Activated T-helper 9 cell treated with anti-CD3 and anti-CD28 coated beads, Interleukin-2, amount 50 U/mL, for 16 hours (primary cell): ENCODE measurements around the gene NPY4R.
"Not testable (repeated sequence)": the region's sequence is repeated elsewhere in the genome, so short reads cannot be mapped to it uniquely, and the experiment has no call there.

ENCODE experiments used
- DNase-seq: peaks from one replicate; pipeline ENCODE4 v3.0.0-alpha.2; 2020; ENCODE audit warnings: low read depth

The NPY4R gene, protein sequence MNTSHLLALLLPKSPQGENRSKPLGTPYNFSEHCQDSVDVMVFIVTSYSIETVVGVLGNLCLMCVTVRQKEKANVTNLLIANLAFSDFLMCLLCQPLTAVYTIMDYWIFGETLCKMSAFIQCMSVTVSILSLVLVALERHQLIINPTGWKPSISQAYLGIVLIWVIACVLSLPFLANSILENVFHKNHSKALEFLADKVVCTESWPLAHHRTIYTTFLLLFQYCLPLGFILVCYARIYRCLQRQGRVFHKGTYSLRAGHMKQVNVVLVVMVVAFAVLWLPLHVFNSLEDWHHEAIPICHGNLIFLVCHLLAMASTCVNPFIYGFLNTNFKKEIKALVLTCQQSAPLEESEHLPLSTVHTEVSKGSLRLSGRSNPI

DNA sequence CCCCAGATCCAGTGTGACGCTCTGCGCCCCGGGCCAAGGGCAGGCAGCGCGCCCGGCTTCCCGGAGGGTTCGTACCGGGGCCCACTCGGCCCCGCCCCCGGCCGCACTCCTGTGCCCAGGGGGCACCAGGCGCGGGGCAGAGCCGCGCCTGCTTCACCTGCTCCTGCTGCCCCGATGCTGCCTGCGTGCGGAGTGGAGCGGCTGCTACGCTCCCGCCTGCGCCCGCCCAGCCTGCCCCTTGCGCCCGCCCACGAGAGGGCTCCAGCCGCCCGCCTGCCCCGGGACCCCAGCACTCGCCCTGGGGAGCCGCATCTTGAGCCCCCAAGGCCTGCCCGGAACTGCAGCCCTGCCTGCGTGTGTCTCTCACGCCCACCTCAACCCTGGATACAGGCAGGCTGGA, at the start of gene NPY4R:
NPY4R (minus strand) TSS at position 194 of the 400 bp plus-strand sequence. CDS start 3,323 bp downstream, outside the sequence.
- DNase-seq: not testable (repeated sequence)

DNA sequence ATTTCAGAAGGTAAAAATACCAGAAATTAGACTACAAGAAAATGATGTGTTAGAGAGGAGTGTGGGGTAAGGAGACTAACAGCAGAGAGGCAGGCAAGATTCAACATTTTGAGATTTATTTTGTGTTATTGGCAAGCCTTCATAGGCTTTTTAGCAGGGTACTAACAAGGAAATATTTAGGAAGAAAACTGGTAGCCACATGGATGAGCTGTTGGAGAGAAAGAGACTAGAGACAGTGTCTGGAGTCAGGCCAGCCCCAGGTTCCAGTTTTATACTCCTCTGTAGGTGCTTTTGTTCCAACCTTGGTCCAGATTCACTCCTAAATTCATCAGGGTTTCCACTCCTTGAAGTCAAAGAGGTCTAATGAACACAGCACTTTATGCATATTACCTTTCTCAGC, 49.6 kb upstream of the NPY4R start:
- DNase-seq: no peak

DNA sequence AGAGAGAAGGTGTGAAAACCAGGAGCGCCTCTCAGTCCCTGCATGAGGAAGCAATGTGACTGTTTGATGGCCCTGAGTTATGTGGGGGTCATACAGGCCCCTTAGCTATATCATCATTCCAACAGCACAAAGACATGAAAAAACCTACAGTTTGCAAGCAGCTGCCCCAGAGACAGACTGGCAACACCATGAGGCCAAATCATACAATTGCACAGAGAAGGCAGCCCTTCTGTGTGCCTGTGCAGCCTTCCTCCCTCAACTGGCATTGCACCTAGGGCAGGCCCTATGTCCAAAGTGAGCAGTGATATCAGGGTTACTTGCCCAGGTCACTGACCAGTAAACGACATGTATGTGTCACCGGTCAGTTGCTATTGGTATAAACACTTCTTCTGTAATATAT, 49.1 kb upstream of the NPY4R start:
- DNase-seq: no peak

DNA sequence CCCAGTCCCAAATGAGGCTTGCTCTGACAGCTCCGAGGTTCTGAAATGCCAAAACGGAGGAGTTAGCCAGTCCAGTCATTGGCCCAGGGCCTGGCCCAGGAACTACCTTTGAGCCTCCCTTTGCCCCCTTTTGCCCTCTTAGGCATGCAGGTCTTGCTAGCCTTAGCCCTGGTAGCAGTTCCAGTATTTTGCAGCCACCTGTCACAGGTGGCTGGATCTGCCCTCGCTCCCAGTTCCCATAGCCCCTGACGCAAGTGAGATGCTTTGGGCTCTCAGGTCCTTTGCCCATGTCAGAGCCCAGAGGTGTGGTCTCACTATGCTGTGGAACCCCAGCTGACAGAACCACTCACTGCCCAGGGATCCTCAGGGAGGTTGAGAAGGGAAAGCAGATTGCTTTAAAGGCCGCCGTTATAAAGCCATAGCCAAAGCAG, 48.7 kb upstream of the NPY4R start:
- DNase-seq: no peak

DNA sequence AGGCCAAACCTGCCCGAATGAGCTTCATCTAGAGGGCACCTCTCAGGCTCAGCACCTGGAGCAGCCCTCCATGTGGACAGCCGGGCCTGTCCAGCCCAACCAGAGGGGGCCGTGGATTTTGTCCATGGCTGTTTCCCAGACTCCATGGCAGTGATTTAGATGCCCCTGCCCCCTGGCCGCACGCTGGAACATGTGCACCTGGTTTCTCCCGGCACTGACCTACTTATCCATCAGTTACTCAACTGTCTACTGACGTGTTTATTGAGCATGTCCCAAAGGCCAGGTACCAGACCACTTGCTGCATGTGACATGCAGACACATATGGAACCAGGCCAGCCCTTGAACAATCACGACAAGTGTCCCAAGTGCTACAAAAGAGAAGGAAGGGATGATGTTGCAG, 47.6 kb upstream of the NPY4R start:
- not testable (repeated sequence) for DNase-seq

DNA sequence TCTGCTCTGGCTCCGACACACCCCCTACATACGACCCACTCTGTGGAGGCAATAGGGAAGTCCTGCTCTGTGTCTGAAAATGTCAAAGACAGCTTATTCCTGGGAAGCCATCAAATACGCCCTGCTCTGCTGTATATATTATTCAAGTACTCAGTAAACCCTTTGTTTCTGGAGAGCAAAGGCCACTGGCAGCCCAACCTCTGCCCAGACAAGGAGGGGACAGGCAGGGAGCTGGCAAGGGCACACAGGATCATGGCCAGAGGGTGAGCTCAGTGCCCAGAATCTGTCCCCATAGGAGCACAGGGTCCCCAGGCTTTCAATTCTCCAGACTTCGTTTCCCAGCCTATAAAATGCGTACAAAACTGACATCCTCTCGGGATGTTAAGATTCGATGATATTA, 47.0 kb upstream of the NPY4R start:
- not testable (repeated sequence) for DNase-seq

DNA sequence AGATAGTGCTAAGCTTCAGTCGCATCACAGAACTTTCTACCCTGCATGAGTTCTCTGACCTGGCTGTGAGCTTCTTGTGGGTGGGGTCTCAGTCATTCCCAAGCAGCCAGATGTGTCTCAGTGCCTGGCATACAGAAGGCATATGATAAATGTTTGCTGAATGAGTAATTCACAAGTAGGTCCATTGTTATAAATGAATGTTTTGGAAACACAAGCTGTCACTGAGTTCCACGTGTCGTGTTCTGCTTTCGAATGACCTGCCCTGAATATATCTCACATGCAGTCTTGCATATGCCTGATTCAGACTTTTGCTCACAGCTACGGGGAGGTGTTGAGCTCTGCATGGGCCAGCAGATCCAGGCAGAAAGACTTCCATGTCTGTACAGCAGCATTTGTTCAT, 46.2 kb upstream of the NPY4R start:
- not testable (repeated sequence) for DNase-seq

DNA sequence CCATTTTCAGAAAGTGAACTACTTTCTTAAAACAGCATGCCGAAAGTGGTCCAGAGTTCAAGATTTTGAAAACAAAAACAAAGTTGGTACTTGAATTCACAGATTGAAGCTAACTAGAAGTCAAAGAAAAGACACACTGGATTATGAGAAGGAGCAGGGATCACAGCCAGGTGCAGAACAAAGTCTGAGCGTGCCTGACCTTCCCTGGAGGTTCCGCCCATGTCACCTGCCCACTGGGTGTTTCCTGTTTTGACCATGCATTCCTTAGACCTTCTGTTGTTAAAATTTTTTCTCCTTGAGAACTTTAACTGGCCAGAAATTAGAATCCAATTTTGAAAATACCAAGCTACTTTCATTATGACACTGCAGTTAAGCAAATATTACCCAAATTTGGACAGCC, 34.2 kb upstream of the NPY4R start:
- DNase-seq: not testable (repeated sequence)

DNA sequence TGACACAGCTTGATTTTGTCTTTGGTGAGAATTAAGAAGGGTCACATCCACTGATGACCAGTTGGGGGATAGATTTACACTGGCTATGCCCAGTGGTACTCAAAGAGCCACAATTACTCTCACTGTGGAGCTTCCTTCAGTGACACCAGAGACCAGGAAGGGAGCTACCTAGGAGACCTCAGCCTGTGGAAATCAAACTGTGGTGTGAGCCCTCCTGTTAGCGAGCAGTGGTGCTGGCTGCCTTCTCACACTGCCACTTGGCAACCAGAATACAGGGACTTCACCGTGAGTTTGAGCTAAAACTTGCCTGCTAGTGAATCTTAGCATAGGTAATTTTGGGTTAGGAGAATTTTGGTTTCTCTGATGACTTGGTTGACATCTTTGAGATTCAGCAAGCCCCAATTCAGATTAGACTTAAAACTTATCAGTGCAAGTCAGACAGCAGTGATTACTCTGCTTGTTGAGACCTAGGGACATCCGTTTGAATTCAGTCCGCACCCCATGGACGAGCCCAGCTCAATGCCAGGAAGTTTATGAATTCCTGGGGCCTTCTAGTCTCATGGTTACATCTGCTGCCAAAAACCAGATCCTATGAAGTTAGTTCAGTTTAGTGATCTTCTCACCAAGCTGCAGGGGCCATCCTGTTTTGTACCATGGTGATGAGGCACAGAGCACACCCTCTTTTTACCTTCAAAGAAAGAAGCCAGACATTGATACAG, 33.4 kb upstream of the NPY4R start:
- not testable (repeated sequence) for DNase-seq

DNA sequence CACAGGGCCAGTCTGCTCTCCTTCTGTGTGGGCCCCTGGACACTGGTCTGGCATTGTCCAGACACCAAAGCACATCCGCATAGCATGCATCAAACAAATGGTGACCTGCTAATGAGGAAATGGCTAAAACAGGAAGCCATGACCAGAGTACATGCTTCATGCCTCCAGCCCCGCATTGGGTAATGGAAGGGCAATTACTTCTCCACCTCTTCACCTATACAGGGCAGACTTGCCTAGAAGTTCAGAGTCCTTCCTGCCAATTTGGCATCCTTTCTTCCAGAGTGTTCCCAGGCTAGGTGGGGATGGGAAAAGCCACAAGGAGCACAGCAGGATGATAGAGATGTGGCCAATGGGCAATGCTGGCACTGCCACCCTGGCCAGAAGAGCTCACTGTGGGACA, 32.1 kb upstream of the NPY4R start:
- not testable (repeated sequence) for DNase-seq

DNA sequence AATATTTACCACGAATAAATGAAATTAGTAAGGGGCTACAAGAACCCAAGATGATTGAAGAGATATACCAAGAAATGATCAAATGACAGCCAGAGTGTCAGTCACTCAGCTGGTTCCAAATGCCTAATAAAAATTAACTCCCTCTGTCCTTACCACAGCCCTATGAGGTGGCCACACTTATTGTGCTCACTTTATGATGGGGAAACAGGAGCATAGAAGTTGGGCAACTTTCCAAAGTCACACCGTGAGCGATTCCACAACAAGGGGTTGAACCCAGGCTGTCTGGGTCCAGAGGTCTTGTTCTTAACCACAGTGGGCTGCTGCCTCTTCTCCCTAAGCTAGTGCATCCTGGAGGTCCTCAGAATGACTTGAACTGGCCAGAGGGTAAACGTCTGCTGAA, 31.6 kb upstream of the NPY4R start:
- DNase-seq: not testable (repeated sequence)

DNA sequence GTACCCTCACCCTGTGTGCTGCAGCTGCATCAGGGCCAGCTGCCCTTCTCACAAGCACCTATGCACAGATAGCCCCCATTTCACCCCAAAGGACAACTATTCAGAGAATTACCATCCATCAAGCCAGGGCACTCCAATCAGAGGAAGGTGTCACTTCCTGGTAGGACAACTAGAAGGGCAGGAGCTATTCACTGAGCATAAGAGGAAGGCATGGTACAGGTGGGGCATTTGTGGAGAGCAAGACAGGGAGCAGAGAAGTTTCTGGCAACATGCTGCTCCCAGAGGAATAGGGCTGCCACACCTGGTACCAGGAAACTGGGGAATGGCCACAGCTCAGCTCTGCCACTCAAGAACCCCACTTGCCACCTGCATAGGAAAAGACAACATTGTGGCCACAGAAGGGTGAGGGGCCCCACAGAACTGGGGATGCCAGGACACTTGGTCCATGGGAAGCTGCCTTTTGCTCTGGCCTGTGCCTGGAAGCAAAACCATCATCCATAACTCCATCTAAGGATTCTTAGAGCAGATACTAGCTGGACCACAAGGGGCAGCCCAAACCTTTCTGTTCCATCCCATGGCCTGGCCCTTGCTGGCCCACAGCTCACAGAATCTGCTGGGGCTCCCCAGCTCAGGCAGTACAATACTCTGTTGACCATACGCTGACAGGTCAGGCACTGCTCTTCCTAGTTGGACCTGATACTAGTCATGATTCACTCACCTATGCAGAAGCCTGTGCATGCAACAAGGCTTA, 25.8 kb upstream of the NPY4R start:
- not testable (repeated sequence) for DNase-seq

DNA sequence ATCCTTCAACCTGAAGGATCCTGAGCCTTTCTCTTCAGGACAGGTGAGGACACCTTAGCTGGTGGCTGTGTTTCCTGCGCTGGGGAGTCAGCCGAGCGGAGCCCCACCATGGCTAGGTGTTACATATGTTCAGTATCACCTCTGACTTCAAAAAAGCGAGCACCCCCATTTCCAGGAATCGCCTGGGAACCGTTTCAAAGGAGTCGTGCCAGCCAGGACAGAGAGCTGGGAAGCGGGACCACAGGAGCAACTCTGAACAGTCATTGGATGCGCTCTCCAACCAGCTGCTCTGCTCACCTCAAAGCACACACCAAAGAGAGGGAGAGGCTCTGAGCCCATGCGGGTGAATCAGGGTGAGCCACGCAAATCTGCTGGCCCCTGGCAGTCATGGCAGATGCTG, 24.5 kb upstream of the NPY4R start:
- not testable (repeated sequence) for DNase-seq

DNA sequence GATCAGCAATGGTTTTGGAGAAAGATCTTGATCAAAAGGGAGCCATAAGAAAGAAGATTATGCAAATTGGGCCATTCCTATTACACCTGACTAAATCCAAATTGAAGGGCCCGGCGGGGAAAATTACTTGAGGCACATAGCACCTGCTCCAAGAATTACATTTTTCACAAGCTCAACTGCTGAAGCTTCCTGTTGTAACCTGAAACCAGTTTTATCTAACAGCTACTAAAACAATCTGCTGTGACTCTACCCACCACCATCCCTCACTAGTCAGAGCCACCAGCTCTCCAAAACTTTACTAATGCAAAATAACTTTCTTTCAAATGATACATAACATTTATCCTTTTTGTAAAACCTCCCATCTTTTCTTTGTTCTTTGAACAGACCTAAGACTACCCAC, 20.7 kb upstream of the NPY4R start:
- not testable (repeated sequence) for DNase-seq

DNA sequence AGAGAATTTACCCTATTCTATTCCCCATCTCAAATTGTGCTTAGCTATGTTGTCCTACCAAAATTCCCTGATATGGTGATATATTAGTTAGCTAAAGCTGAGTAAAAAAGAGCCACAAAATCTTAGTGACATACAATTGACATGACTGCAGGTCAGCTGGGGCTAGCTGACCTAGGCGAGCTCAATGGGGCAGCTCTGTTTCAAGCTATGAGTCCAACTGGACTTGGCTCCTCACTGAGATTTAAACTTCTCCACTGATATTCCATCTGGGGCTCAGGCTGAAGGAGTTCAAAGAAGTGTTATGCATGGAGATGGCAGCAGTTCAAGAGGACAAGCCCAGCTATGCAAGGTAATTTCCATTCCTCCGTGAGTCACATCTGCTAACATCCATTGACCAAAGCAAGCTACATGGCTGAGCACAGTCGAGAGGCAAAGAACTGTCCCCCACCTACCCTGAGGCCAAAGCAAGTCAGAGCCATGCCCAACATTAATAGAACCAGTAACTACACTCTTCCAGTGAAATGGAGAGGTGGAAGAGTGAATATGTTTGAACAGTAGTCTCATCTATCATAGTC, 9.1 kb upstream of the NPY4R start:
- DNase-seq: not testable (repeated sequence)

DNA sequence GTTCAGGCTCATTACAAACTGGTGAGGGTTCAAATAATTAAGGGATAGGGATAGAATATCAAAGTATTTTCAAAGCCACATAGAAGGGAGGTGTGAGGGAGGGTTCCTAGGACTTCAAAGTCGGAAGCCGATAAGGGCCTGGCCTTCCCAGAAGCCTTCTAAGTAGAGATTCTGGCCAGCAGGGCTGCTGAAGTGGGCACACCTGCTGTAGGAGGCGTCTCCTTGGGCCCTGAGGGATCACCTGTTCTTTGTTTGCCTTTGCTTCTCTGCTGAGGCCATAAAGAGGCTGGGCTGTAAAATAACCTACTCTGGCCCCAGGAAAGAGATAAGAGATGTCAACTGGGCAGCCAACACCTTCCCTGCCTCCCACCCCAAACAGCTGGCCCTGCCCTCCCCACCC, 8.0 kb upstream of the NPY4R start:
- DNase-seq: not testable (repeated sequence)

DNA sequence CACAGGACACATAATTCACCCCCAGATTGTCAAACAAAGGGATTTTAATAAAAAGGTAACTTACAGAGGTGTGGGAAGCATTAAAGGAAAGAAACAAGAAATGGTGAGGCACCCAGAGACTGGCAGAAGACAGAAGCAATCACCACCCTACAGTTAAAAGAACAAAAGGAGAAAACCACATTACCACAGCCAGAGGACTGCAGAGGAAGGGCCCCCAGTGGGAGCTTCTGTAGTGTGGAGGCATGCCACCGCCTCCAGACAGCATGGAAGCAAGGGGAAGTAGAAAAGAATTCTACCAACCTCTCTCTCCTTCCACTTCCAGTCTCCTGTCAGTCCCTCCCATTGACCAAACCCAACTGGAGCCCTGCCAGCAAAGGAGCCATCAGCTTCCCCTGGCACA, 4.4 kb upstream of the NPY4R start:
- not testable (repeated sequence) for DNase-seq

DNA sequence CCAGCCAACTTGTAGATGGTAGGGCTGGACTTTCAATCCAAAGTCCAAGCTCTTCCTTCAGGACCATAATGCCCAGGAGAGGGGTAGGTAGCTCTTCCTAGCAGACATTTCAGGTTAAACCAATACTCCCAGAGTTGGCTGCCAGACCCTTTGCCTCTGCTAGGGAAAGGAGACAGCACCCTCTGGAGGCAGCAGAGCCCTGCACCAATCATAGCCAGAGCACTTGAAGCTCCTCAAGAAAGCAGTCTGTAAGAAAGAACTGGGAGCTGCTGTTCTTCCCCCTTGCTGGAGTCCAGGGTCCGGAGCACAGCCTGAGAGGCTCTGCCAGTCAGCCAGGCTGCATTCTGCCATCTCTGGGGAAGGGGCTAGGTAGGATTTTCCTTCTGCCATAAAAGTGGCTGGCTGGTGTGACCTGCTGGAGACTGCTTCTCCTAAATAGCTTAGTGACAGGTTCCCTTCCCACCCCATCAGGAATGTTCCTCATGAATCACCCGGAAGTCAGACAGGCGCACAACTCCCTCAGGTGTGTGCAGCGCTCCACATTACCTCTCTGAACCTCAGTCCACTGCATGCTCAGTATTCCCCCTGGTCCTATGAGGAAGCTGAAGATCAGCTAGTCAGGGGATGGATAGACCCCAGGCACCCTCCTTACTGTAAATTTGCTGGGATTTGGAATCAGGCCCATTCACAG, 2.5 kb upstream of the NPY4R start:
- not testable (repeated sequence) for DNase-seq

DNA sequence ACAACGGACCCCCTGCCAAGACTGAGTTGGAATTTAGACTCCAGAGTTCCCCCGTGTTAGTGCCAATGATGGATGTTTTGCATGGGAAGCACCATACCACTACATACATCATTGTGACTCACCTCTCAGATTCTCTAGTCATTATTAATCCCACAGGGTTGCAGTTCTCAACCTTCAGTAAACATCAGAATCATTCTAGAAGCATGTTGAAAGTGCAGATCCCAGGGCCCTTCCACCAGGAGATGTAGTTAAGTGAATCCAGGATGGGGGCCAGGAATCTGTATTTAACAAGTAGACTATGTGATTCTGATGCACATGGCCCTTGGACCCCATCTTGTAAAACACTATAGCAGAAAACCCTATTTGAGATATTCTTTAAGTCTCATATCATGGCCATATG, 2.1 kb downstream of the NPY4R start:
- DNase-seq: not testable (repeated sequence)

DNA sequence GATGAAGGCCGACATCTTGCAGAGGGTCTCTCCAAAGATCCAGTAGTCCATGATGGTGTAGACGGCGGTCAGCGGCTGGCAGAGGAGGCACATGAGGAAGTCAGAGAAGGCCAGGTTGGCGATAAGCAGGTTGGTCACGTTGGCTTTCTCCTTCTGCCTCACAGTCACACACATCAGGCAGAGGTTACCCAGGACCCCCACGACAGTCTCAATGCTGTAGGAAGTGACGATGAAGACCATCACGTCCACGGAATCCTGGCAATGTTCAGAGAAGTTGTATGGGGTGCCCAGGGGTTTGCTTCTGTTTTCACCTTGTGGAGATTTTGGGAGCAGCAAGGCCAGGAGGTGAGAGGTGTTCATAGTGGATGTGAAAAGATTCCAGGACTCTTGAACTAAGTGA, 3.5 kb downstream of the NPY4R start:
- DNase-seq: not testable (repeated sequence)

DNA sequence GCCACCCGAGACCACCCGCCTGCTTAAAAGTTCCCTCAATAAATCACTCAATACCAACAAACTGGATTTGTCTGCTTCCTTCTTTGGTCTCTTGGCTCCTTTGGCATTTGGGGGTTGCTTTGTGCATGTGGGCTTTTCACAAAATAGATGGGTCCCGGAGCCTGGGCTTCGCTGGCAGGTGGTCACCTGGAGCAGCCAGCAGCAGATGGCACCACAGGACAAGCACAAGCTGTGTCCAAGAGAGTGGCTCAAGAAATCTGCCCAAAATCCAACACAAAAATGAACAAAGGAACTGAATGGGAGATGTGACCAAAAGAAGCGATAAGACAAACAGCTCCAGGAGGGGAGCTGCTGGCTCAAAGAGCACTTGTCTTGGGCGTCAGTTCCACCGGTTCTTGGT, 6.2 kb downstream of the NPY4R start:
- not testable (repeated sequence) for DNase-seq

DNA sequence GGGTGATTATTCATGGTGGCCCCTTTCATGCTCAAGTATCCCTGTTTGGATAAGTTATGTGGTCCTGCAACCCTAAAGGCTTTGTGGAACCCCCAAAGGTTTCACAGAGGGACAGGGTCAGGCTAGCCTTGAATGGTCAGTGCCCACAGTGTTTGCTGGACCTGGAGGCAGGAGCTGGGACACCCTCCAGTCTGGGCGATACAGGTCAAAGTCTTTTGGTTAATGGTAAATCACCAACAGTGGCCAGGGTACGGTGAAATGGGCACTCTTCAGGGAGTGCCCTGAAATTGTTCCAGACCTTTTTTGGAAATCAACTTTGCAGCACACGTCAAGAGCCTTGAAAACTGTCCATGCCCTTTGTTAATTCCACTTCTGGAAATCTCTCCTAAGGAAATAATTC, 8.7 kb downstream of the NPY4R start:
- DNase-seq: not testable (repeated sequence)
